HepG2 (cell line): ENCODE data around the gene C4BPA. TPM values are rescaled to one million over a fixed set of nuclear protein-coding genes. Genes with fewer than 3 reads are reported as not detected.

Source experiments
- ATAC-seq: fragments of 200-7000 bp; cut with Tn5 transposase; 3 replicates; pipeline ENCODE4 v1.9.1; 2020; ENCODE audit warnings: mild to moderate bottlenecking, moderate library complexity
- BruUV-seq: library from RNA; stranded (reverse); fragments of 400-500 nt; replicated peaks from 2 replicates; lab custom pipeline; 2021; lab: Mats Ljungman, UMichigan
- CTCF ChIA-PET: fragments of 300-600 bp; formaldehyde crosslinking; extraction: SDS; loops from one replicate; lab custom pipeline; 2021; ENCODE audit warnings: low total read pairs, inconsistent platforms, low intra/inter-chr PET ratio; lab: Yijun Ruan, JAX
- POLR2A ChIA-PET: fragments of 350-600 bp; sonication (Branson Sonifier 250); formaldehyde crosslinking; loops from one replicate; lab custom pipeline; 2020; ENCODE audit warnings: antibody characterized with exemption, inconsistent platforms; lab: Yijun Ruan, JAX
- DNase-seq: peaks from one replicate; pipeline ENCODE4 v3.0.0-alpha.2; 2015; ENCODE audit warnings: low spot score
- FAIRE-seq: peaks from 3 replicates; lab custom pipeline; 2011; peaks lifted over from hg19 to GRCh38; lab: Jason Lieb, UNC
- H2AFZ ChIP-seq: one replicate; pipeline ENCODE4 v1.6.1; 2011; ENCODE audit warnings: low read length, inconsistent platforms
- H3K27ac ChIP-seq: fragments of 300-600 bp; 3 replicates; pipeline ENCODE4 v1.8.0; 2011; ENCODE audit warnings: mixed run types, mild to moderate bottlenecking, mixed read lengths, low read length, inconsistent platforms; ENCODE audit not compliant: insufficient read depth; ENCODE audit errors: extremely low read length
- H3K27me3 ChIP-seq, 2 experiments: fragments of 200-600 bp in 1 of 2; 2 replicates in 1 of 2; 3 replicates in 1 of 2; pipeline versions ENCODE4 v1.6.0 to v1.8.0; 2011; ENCODE audit warnings: low read length in 2 of 2, mild to moderate bottlenecking in 2 of 2, moderate library complexity in 2 of 2, inconsistent platforms in 1 of 2; ENCODE audit not compliant: insufficient read depth in 2 of 2, control insufficient read depth in 1 of 2
- H3K36me3 ChIP-seq, 2 experiments: fragments of 200-600 bp in 1 of 2; replicated peaks in 1 of 2; 2 replicates in 1 of 2; 3 replicates in 1 of 2; pipeline versions ENCODE4 v1.5.1 to v1.8.0; 2011; ENCODE audit warnings: low read length in 2 of 2, inconsistent platforms in 1 of 2; ENCODE audit not compliant: insufficient read depth in 2 of 2, control insufficient read depth in 1 of 2
- H3K4me1 ChIP-seq: 2 replicates; pipeline ENCODE4 v1.5.1; 2012; ENCODE audit warnings: low read length, inconsistent platforms; ENCODE audit not compliant: insufficient read depth
- H3K4me2 ChIP-seq: 2 replicates; pipeline ENCODE4 v1.6.0; 2011; ENCODE audit warnings: low read depth, low read length, inconsistent platforms
- H3K4me3 ChIP-seq, 3 experiments: fragments of 200-600 bp in 1 of 3; sonication (generic), shearing (Covaris generic) in 1 of 3; replicated peaks in 1 of 3; 2 replicates each; pipeline ENCODE4 v1.5.1; 2011 to 2016; ENCODE audit warnings: low read length in 3 of 3, inconsistent platforms in 2 of 3, low read depth in 2 of 3, mild to moderate bottlenecking in 2 of 3, control low read depth in 1 of 3, mixed read lengths in 1 of 3; ENCODE audit not compliant: insufficient read depth in 1 of 3
- H3K79me2 ChIP-seq: one replicate; pipeline ENCODE4 v1.6.1; 2011; ENCODE audit warnings: low read length, inconsistent platforms; ENCODE audit not compliant: insufficient read depth
- H3K9ac ChIP-seq: 2 replicates; pipeline ENCODE4 v1.6.0; 2011; ENCODE audit warnings: mild to moderate bottlenecking, low read depth, low read length, inconsistent platforms; ENCODE audit not compliant: insufficient read depth
- H3K9me3 ChIP-seq: 2 replicates; pipeline ENCODE4 v1.5.1; 2012; ENCODE audit warnings: mild to moderate bottlenecking, low read length
- H4K20me1 ChIP-seq: 2 replicates; pipeline ENCODE4 v1.6.0; 2011; ENCODE audit warnings: inconsistent platforms, mild to moderate bottlenecking, low read length, moderate library complexity; ENCODE audit not compliant: insufficient read depth
- CEBPB ChIP-seq: IDR thresholded peaks from 2 replicates; pipeline ENCODE4 v1.6.1; 2011; ENCODE audit warnings: low read depth, low read length, improper control_type of control experiment, borderline replicate concordance
- TFAP4 ChIP-seq: sonication (generic); IDR thresholded peaks from 2 replicates; pipeline ENCODE4 v1.6.1; 2016; ENCODE audit warnings: low read depth, borderline replicate concordance
- ZMAT5 ChIP-seq: sonication (generic); formaldehyde crosslinking; IDR thresholded peaks from 2 replicates; pipeline ENCODE4 v1.5.0; 2020; ENCODE audit warnings: mild to moderate bottlenecking, low read depth, missing genetic modification reagents, borderline replicate concordance
- ZNF160 ChIP-seq: sonication (generic); formaldehyde crosslinking; IDR thresholded peaks from 2 replicates; pipeline ENCODE4 v1.8.0; 2022; ENCODE audit warnings: mild to moderate bottlenecking, inconsistent platforms, missing genetic modification reagents
- WGBS: methylation state at CpG from one replicate; pipeline ENCODE4 v1.1.6; 2017; ENCODE audit warnings: low lambda C conversion rate; 5-methylcytosine and 5-hydroxymethylcytosine counted together
- in situ Hi-C: cut with HindIII; loops from 2 replicates; pipeline ENCODE4 v1.10.0; 2017; ENCODE audit warnings: low pct_unique_long_range_greater_than_20kb; ENCODE audit not compliant: extremely low pct_ligation_motif_present
- intact Hi-C: fragments of 100-400 bp; cut with micrococcal nuclease; formaldehyde crosslinking; loops from one replicate; pipeline ENCODE4 v1.10.0; 2022; ENCODE audit not compliant: unreplicated experiment
- polyA plus RNA-seq, 8 experiments: library from polyadenylated mRNA; depleted of rRNA in 3 of 8; stranded (reverse) in 7 of 8; unstranded in 1 of 8; fragments of >200 nt; fragmentation: Illumina TruSeq in 4 of 8; extraction: Trizol in 4 of 8; gene quantifications; 2 replicates each; pipeline versions ENCODE4 v1.2.1 to v1.2.3, GENCODE V29; 2011 to 2016; ENCODE audit warnings: low read depth in 4 of 8, missing spikeins in 1 of 8, mixed read lengths in 1 of 8; ENCODE audit not compliant: insufficient read depth in 1 of 8
- total RNA-seq, 5 experiments: library from RNA; depleted of rRNA; stranded (reverse); fragments of >200 nt; fragmentation: Illumina TruSeq; extraction: Trizol; gene quantifications; 2 replicates each; pipeline ENCODE4 v1.2.3, GENCODE V29; 2016; ENCODE audit warnings: low read depth in 1 of 5

C4BPA gene
- total and polyA plus RNA-seq, 2 of the 13 experiments (the other 11 are each of a cell fraction or from before 2014, with no cell fraction given), result 32.1 to 60.1 TPM

- intact Hi-C loops (loop anchor here (10.0 kb wide), 1 partner anchor 336 kb away; no protein-coding TSS in a partner anchor), in situ Hi-C loops (loop anchor here (10.0 kb wide), 1 partner anchor 136 kb away; no protein-coding TSS in a partner anchor)
- 92% methylated on average over 3 of the region's 4 CpGs for WGBS
- H3K4me1 ChIP-seq, result peaks cover 21% of the 10 kb centered on the region
- BruUV-seq, result no TSS peak
- H3K9ac ChIP-seq, result no peak overlapping the region
- H2AFZ ChIP-seq, result no peak overlapping the region
- FAIRE-seq, result no peak
- H3K27me3 ChIP-seq, result no peaks in the 10 kb centered on the region
- TF ChIP-seq TFAP4, result no peak
- no peak for TF ChIP-seq ZMAT5 (CRISPR knock-in tag)
- no peak for DNase-seq
- H3K4me3 ChIP-seq, result no peak overlapping the region
- POLR2A ChIA-PET, result no interaction called here
- H3K36me3 ChIP-seq, result peaks cover 8 to 19% of the 10 kb centered on the region in 2 experiments; a peak in 4 of 5 replicates
- no peak overlapping the region for H3K27ac ChIP-seq
- no peak for ATAC-seq
- H3K79me2 ChIP-seq, result no peaks in the 10 kb centered on the region
- CTCF ChIA-PET, result no interaction called here
- no peak overlapping the region for H3K4me2 ChIP-seq
- no peaks in the 10 kb centered on the region for H3K9me3 ChIP-seq
- H4K20me1 ChIP-seq, result no peaks in the 10 kb centered on the region
These were observed 33.2 kb upstream of the C4BPA start for GRCh38 chr1:207070811-207071210.

GRCh38 chr1:207071426-207071825 is 32.6 kb upstream of the C4BPA start:
- no peak for DNase-seq
- H3K27ac ChIP-seq, result no peak overlapping the region
- ATAC-seq, result no peak
- no peak for FAIRE-seq
- H3K9ac ChIP-seq, result no peak overlapping the region
- no peaks in the 10 kb centered on the region for H3K79me2 ChIP-seq
- POLR2A ChIA-PET, result no interaction called here
- WGBS, result 92% methylated on average over 6 of the region's 6 CpGs
- H3K9me3 ChIP-seq, result no peaks in the 10 kb centered on the region
- CTCF ChIA-PET, result no interaction called here
- no TSS peak for BruUV-seq
- no peaks in the 10 kb centered on the region for H4K20me1 ChIP-seq
- in situ Hi-C loops, result loop anchor here (10.0 kb wide), 1 partner anchor 137 kb away; no protein-coding TSS in a partner anchor
- H3K36me3 ChIP-seq, result peaks cover 8 to 19% of the 10 kb centered on the region in 2 experiments; a peak in 4 of 5 replicates
- no peaks in the 10 kb centered on the region for H3K27me3 ChIP-seq
- intact Hi-C loops, result loop anchor here (10.0 kb wide), 1 partner anchor 337 kb away; no protein-coding TSS in a partner anchor
- H3K4me3 ChIP-seq, result no peak overlapping the region
- H3K4me1 ChIP-seq, result peaks cover 21% of the 10 kb centered on the region
- no peak overlapping the region for H3K4me2 ChIP-seq
- no peak overlapping the region for H2AFZ ChIP-seq
- TF ChIP-seq CEBPB (no peak), ZNF160 (CRISPR knock-in tag) (no peak)
